ENCODE results near the gene DNAH8. TPM values are rescaled to one million over a fixed set of nuclear protein-coding genes. Genes with fewer than 3 reads are reported as not detected.
"Not testable (repeated sequence)": the region's sequence is repeated elsewhere in the genome, so short reads cannot be mapped to it uniquely, and the experiment has no call there.

DNAH8 gene
- total RNA-seq, 1 donor from 2014 or later, result 14.6 TPM

GRCh38 chr6:38789256-38789655 lies 74.1 kb downstream of the DNAH8 start:
- H3K36me3 ChIP-seq (ENCODE audit: control insufficient read depth in 3 of 3, insufficient read depth in 3 of 3, low read length in 3 of 3), result no peaks in the 10 kb centered on the region
- no peaks in the 10 kb centered on the region for H3K9me3 ChIP-seq (ENCODE audit: control insufficient read depth in 3 of 3, low read length in 3 of 3)
- H3K27ac ChIP-seq (ENCODE audit: low read depth, low read length), result no peak overlapping the region
- no peak overlapping the region for H3K9ac ChIP-seq (ENCODE audit: low read depth in 1 of 3, low read length in 3 of 3)
- no peak overlapping the region for H3K4me3 ChIP-seq (ENCODE audit: low read length in 3 of 3)
- H3K4me1 ChIP-seq (ENCODE audit: control insufficient read depth in 3 of 3, insufficient read depth in 3 of 3, low read length in 3 of 3), result no peaks in the 10 kb centered on the region
- no peaks in the 10 kb centered on the region for H3K27me3 ChIP-seq (ENCODE audit: control insufficient read depth in 3 of 3, insufficient read depth in 3 of 3, low read length in 3 of 3)

DNA sequence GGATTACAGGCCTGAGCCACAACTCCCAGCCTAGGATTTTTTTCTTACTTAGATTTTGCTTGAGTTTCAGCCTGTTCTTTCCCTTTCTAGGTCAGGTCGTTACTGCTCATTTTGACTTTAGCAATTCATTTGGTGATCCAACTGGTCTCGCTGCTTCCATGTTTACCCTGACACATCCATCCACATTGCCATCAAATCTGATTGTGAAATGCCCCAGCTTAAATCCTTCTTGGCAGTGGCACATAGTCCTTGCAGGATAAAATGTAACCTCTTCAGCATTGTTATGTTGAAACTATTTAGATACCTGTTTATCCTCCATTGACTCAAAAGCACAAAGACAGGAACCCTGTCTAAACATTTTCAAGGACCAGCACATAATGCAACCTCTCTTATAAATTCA lies 77.2 kb downstream of the DNAH8 start:
- H3K27ac ChIP-seq (ENCODE audit: low read depth, low read length), result no peak overlapping the region
- no peaks in the 10 kb centered on the region for H3K36me3 ChIP-seq (ENCODE audit: control insufficient read depth in 3 of 3, insufficient read depth in 3 of 3, low read length in 3 of 3)
- no peak overlapping the region for H3K4me3 ChIP-seq (ENCODE audit: low read length in 3 of 3)
- no peaks in the 10 kb centered on the region for H3K4me1 ChIP-seq (ENCODE audit: control insufficient read depth in 3 of 3, insufficient read depth in 3 of 3, low read length in 3 of 3)
- H3K9ac ChIP-seq (ENCODE audit: low read depth in 1 of 3, low read length in 3 of 3), result no peak overlapping the region
- H3K9me3 ChIP-seq (ENCODE audit: control insufficient read depth in 3 of 3, low read length in 3 of 3), result no peaks in the 10 kb centered on the region
- peaks cover 0 to 8% (median 0%) of the 10 kb centered on the region in 3 donors for H3K27me3 ChIP-seq (ENCODE audit: control insufficient read depth in 3 of 3, insufficient read depth in 3 of 3, low read length in 3 of 3)

DNA sequence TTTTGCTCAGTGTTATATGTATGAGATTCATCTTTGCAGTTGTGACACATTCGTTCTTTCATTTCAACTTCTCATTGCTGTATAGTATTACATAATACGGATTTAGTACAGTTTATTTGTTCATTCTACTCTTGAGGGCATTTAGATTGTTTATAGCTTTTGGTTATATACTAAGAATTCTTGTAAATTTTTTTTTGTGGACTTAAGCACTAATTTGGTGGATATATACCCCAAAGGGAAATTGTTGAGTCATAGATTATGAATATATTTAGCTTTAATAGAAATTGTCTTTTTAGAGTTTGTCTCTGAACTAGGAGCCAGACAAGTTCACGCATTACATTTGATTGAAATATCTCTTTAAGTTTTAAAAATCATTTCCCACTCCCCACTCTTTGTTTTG lies 79.6 kb downstream of the DNAH8 start:
- Histone ChIP-seq H3K9ac (ENCODE audit: low read depth in 1 of 3, low read length in 3 of 3) (no peak overlapping the region), H3K36me3 (ENCODE audit: control insufficient read depth in 3 of 3, insufficient read depth in 3 of 3, low read length in 3 of 3) (no peaks in the 10 kb centered on the region), H3K9me3 (ENCODE audit: control insufficient read depth in 3 of 3, low read length in 3 of 3) (no peaks in the 10 kb centered on the region), H3K27ac (ENCODE audit: low read depth, low read length) (no peak overlapping the region), H3K27me3 (ENCODE audit: control insufficient read depth in 3 of 3, insufficient read depth in 3 of 3, low read length in 3 of 3) (peaks cover 6 to 24% (median 6%) of the 10 kb centered on the region in 3 donors), H3K4me3 (ENCODE audit: low read length in 3 of 3) (no peak overlapping the region), H3K4me1 (ENCODE audit: control insufficient read depth in 3 of 3, insufficient read depth in 3 of 3, low read length in 3 of 3) (no peaks in the 10 kb centered on the region)

GRCh38 chr6:38796006-38796405 lies 80.9 kb downstream of the DNAH8 start:
- Histone ChIP-seq H3K9me3 (ENCODE audit: control insufficient read depth in 3 of 3, low read length in 3 of 3) (no peaks in the 10 kb centered on the region), H3K9ac (ENCODE audit: low read depth in 1 of 3, low read length in 3 of 3) (no peak overlapping the region), H3K27me3 (ENCODE audit: control insufficient read depth in 3 of 3, insufficient read depth in 3 of 3, low read length in 3 of 3) (peaks cover 6 to 24% (median 9%) of the 10 kb centered on the region in 3 donors), H3K4me1 (ENCODE audit: control insufficient read depth in 3 of 3, insufficient read depth in 3 of 3, low read length in 3 of 3) (no peaks in the 10 kb centered on the region), H3K4me3 (ENCODE audit: low read length in 3 of 3) (no peak overlapping the region), H3K36me3 (ENCODE audit: control insufficient read depth in 3 of 3, insufficient read depth in 3 of 3, low read length in 3 of 3) (no peaks in the 10 kb centered on the region), H3K27ac (ENCODE audit: low read depth, low read length) (no peak overlapping the region)

GRCh38 chr6:38796437-38796836 lies 81.3 kb downstream of the DNAH8 start:
- H3K9ac ChIP-seq (ENCODE audit: low read depth in 1 of 3, low read length in 3 of 3); H3K4me3 ChIP-seq (ENCODE audit: low read length in 3 of 3): not testable (repeated sequence)
- H3K27me3 ChIP-seq (ENCODE audit: control insufficient read depth in 3 of 3, insufficient read depth in 3 of 3, low read length in 3 of 3), result peaks cover 6 to 26% (median 12%) of the 10 kb centered on the region in 3 donors

GRCh38 chr6:38796850-38797249 lies 81.7 kb downstream of the DNAH8 start:
- H3K27ac ChIP-seq (ENCODE audit: low read depth, low read length), result no peak overlapping the region
- no peak overlapping the region for H3K4me3 ChIP-seq (ENCODE audit: low read length in 3 of 3)
- H3K27me3 ChIP-seq (ENCODE audit: control insufficient read depth in 3 of 3, insufficient read depth in 3 of 3, low read length in 3 of 3), result peaks cover 6 to 26% (median 15%) of the 10 kb centered on the region in 3 donors
- no peak overlapping the region for H3K9ac ChIP-seq (ENCODE audit: low read depth in 1 of 3, low read length in 3 of 3)
- H3K36me3 ChIP-seq (ENCODE audit: control insufficient read depth in 3 of 3, insufficient read depth in 3 of 3, low read length in 3 of 3), result no peaks in the 10 kb centered on the region
- H3K4me1 ChIP-seq (ENCODE audit: control insufficient read depth in 3 of 3, insufficient read depth in 3 of 3, low read length in 3 of 3), result no peaks in the 10 kb centered on the region
- no peaks in the 10 kb centered on the region for H3K9me3 ChIP-seq (ENCODE audit: control insufficient read depth in 3 of 3, low read length in 3 of 3)

More at GRCh38 chr6:38796437-38796836, 81.3 kb downstream of the DNAH8 start:
- H3K27ac ChIP-seq (ENCODE audit: low read depth, low read length); H3K9me3 ChIP-seq (ENCODE audit: control insufficient read depth in 3 of 3, low read length in 3 of 3); H3K4me1 ChIP-seq (ENCODE audit: control insufficient read depth in 3 of 3, insufficient read depth in 3 of 3, low read length in 3 of 3); H3K36me3 ChIP-seq (ENCODE audit: control insufficient read depth in 3 of 3, insufficient read depth in 3 of 3, low read length in 3 of 3): not testable (repeated sequence)

GRCh38 chr6:38797391-38797790 lies 82.3 kb downstream of the DNAH8 start:
- H3K4me1 ChIP-seq (ENCODE audit: control insufficient read depth in 3 of 3, insufficient read depth in 3 of 3, low read length in 3 of 3), result no peaks in the 10 kb centered on the region
- H3K27me3 ChIP-seq (ENCODE audit: control insufficient read depth in 3 of 3, insufficient read depth in 3 of 3, low read length in 3 of 3), result peaks cover 6 to 26% (median 15%) of the 10 kb centered on the region in 3 donors
- H3K36me3 ChIP-seq (ENCODE audit: control insufficient read depth in 3 of 3, insufficient read depth in 3 of 3, low read length in 3 of 3), result no peaks in the 10 kb centered on the region
- H3K9me3 ChIP-seq (ENCODE audit: control insufficient read depth in 3 of 3, low read length in 3 of 3), result no peaks in the 10 kb centered on the region
- H3K27ac ChIP-seq (ENCODE audit: low read depth, low read length), result no peak overlapping the region
- H3K4me3 ChIP-seq (ENCODE audit: low read length in 3 of 3), result no peak overlapping the region
- no peak overlapping the region for H3K9ac ChIP-seq (ENCODE audit: low read depth in 1 of 3, low read length in 3 of 3)

DNA sequence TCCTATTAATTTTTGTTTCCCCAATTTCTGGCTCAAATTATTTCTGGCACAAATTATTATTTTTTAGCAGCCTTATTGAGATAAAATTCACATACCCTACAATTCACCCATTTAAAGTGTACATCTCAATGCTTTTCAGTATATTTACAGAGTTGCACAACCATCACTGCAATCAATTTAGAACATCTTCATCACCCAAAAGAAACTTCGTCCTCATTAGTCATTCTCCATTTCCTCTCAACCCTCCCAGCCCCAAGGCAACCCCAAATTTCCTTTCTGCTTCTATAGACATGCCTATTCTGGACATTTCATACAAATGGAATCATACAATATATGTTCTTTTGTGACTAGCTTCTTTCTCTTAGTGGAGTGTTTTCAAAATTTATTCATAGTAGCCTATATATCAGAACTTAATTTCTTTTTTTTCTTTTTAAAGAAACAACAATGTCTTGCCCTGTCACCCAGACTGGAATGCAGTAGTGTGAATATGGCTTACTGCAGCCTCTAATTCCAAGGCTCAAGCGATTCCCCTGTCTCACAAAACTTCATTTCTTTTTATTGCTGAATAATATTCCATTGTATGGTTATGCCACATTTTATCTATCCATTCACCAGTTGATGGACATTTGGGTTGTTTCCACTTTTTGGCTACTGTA lies 84.5 kb downstream of the DNAH8 start:
- no peaks in the 10 kb centered on the region for H3K4me1 ChIP-seq (ENCODE audit: control insufficient read depth in 3 of 3, insufficient read depth in 3 of 3, low read length in 3 of 3)
- no peaks in the 10 kb centered on the region for H3K9me3 ChIP-seq (ENCODE audit: control insufficient read depth in 3 of 3, low read length in 3 of 3)
- no peak overlapping the region for H3K9ac ChIP-seq (ENCODE audit: low read depth in 1 of 3, low read length in 3 of 3)
- H3K36me3 ChIP-seq (ENCODE audit: control insufficient read depth in 3 of 3, insufficient read depth in 3 of 3, low read length in 3 of 3), result no peaks in the 10 kb centered on the region
- peaks cover 6 to 30% (median 17%) of the 10 kb centered on the region in 3 donors for H3K27me3 ChIP-seq (ENCODE audit: control insufficient read depth in 3 of 3, insufficient read depth in 3 of 3, low read length in 3 of 3)
- H3K4me3 ChIP-seq (ENCODE audit: low read length in 3 of 3), result no peak overlapping the region
- no peak overlapping the region for H3K27ac ChIP-seq (ENCODE audit: low read depth, low read length)

- no peaks in the 10 kb centered on the region for H3K4me1 ChIP-seq (ENCODE audit: control insufficient read depth in 3 of 3, insufficient read depth in 3 of 3, low read length in 3 of 3)
- H3K9me3 ChIP-seq (ENCODE audit: control insufficient read depth in 3 of 3, low read length in 3 of 3), result no peaks in the 10 kb centered on the region
- no peaks in the 10 kb centered on the region for H3K36me3 ChIP-seq (ENCODE audit: control insufficient read depth in 3 of 3, insufficient read depth in 3 of 3, low read length in 3 of 3)
- H3K4me3 ChIP-seq (ENCODE audit: low read length in 3 of 3), result no peak overlapping the region
- H3K27me3 ChIP-seq (ENCODE audit: control insufficient read depth in 3 of 3, insufficient read depth in 3 of 3, low read length in 3 of 3), result peaks cover 6 to 30% (median 17%) of the 10 kb centered on the region in 3 donors
- no peak overlapping the region for H3K9ac ChIP-seq (ENCODE audit: low read depth in 1 of 3, low read length in 3 of 3)
- H3K27ac ChIP-seq (ENCODE audit: low read depth, low read length), result no peak overlapping the region
Measured at GRCh38 chr6:38801305-38801704, 86.2 kb downstream of the DNAH8 start.

DNA sequence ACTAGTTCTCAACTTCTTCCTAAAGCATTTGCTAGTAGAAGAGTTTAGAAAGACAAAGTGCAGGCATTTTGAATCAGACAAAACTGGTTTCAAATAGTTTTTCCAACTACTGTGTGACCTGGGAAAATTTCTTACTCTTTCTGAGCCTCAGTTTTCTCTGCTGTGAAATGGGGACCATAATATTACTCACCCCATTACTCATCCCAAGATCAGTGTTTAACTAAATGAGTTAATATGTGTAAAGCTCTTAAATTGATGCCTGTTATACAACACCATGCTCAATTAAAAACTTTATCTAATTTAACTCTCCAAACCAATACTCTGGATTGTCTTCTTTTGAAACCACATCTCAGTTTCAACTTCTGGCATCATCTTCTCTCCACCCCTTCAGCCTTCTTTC lies 87.4 kb downstream of the DNAH8 start:
- Histone ChIP-seq H3K9ac (ENCODE audit: low read depth in 1 of 3, low read length in 3 of 3) (no peak overlapping the region), H3K36me3 (ENCODE audit: control insufficient read depth in 3 of 3, insufficient read depth in 3 of 3, low read length in 3 of 3) (no peaks in the 10 kb centered on the region), H3K27me3 (ENCODE audit: control insufficient read depth in 3 of 3, insufficient read depth in 3 of 3, low read length in 3 of 3) (peaks cover 6 to 24% (median 17%) of the 10 kb centered on the region in 3 donors), H3K4me1 (ENCODE audit: control insufficient read depth in 3 of 3, insufficient read depth in 3 of 3, low read length in 3 of 3) (no peaks in the 10 kb centered on the region), H3K27ac (ENCODE audit: low read depth, low read length) (no peak overlapping the region), H3K9me3 (ENCODE audit: control insufficient read depth in 3 of 3, low read length in 3 of 3) (no peaks in the 10 kb centered on the region), H3K4me3 (ENCODE audit: low read length in 3 of 3) (no peak overlapping the region)

Measured in skeletal muscle tissue (tissue), 4 donors.